PFSK-1 (cell line): ENCODE data around the gene RBFOX1.

Experiments used
- FOXP2 ChIP-seq: optimal IDR thresholded peaks from 2 replicates; pipeline ENCODE3; 2011; ENCODE audit warnings: borderline replicate concordance, control low read depth, inconsistent platforms; ENCODE audit not compliant: insufficient read depth; ENCODE audit errors: extremely low read length, extremely low read depth
- POLR2AphosphoS5 ChIP-seq: IDR thresholded peaks from 2 replicates; pipeline ENCODE4 v1.6.1; 2012; ENCODE audit warnings: low read depth, mild to moderate bottlenecking, control low read depth, low read length, moderate library complexity
- SIN3A ChIP-seq: IDR thresholded peaks from 2 replicates; pipeline ENCODE4 v1.6.1; 2012; ENCODE audit warnings: mild to moderate bottlenecking, low read length, moderate library complexity, borderline replicate concordance; ENCODE audit not compliant: insufficient read depth
- TAF1 ChIP-seq: IDR thresholded peaks from 2 replicates; pipeline ENCODE4 v1.6.1; 2012; ENCODE audit warnings: low read length, control low read depth, borderline replicate concordance; ENCODE audit not compliant: insufficient read depth
- TF ChIP-seq, protein P1 (sequence below), 2 experiments: IDR thresholded peaks; 2 replicates each; pipeline versions ENCODE4 v1.6.1 to v1.8.0; 2011 to 2012; ENCODE audit warnings: low read depth in 2 of 2, low read length in 2 of 2, control low read depth in 1 of 2, inconsistent platforms in 1 of 2, mild to moderate bottlenecking in 1 of 2, moderate library complexity in 1 of 2; ENCODE audit not compliant: insufficient read depth in 1 of 2

Gene RBFOX1

DNA sequence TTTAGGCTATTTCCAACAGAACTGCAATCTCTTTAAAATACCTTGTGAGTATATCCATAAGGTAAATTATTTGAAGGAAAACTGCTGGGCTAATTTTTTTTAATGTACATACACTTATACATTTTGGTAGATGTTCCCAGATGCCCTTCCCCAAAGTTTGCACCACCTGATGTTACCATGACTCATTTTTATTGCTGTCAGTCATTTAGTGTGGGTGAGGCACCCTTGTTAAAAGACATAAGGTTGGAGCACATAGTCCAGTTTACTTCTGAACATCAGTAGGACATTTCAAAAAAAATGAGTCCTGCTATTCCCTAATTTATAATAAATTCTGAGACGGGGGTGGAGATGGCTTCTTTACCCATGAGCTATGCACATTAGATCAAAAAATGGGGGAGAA, 138.6 kb downstream of the RBFOX1 start:
- TF ChIP-seq FOXP2 = no peak
- no peak for TF ChIP-seq SIN3A
- no peak for TF ChIP-seq TAF1
- TF ChIP-seq POLR2AphosphoS5 = no peak
- TF ChIP-seq, protein P1, sequence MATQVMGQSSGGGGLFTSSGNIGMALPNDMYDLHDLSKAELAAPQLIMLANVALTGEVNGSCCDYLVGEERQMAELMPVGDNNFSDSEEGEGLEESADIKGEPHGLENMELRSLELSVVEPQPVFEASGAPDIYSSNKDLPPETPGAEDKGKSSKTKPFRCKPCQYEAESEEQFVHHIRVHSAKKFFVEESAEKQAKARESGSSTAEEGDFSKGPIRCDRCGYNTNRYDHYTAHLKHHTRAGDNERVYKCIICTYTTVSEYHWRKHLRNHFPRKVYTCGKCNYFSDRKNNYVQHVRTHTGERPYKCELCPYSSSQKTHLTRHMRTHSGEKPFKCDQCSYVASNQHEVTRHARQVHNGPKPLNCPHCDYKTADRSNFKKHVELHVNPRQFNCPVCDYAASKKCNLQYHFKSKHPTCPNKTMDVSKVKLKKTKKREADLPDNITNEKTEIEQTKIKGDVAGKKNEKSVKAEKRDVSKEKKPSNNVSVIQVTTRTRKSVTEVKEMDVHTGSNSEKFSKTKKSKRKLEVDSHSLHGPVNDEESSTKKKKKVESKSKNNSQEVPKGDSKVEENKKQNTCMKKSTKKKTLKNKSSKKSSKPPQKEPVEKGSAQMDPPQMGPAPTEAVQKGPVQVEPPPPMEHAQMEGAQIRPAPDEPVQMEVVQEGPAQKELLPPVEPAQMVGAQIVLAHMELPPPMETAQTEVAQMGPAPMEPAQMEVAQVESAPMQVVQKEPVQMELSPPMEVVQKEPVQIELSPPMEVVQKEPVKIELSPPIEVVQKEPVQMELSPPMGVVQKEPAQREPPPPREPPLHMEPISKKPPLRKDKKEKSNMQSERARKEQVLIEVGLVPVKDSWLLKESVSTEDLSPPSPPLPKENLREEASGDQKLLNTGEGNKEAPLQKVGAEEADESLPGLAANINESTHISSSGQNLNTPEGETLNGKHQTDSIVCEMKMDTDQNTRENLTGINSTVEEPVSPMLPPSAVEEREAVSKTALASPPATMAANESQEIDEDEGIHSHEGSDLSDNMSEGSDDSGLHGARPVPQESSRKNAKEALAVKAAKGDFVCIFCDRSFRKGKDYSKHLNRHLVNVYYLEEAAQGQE (IDR thresholded peaks at IDR 0.05; ENCODE audit: insufficient read depth in 1 of 2, low read depth in 2 of 2, low read length in 2 of 2) = no peak

DNA sequence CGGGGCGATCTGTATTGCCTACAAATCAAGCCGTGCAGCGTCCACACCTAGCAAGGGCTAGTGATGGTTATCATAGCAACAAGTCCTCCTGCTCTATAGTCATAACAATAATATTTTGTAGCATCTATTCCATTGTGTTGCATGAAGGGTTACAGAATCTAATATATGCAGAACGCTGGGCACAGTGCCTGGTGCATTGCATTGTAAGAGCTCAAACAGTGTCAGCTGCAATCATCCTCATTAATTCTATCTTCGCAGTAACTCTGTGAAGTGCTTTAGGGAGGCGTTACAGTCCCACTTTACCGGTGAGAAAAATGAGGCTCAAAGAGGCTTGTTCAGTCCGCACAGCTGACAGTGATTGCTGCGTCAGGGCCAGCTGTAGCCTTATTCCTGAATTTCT, 149.4 kb downstream of the RBFOX1 start:
- TF ChIP-seq TAF1 (no peak), FOXP2 (no peak), SIN3A (no peak), POLR2AphosphoS5 (no peak)
- TF ChIP-seq, protein P1 (IDR thresholded peaks at IDR 0.05; ENCODE audit: insufficient read depth in 1 of 2, low read depth in 2 of 2, low read length in 2 of 2) = no peak

DNA sequence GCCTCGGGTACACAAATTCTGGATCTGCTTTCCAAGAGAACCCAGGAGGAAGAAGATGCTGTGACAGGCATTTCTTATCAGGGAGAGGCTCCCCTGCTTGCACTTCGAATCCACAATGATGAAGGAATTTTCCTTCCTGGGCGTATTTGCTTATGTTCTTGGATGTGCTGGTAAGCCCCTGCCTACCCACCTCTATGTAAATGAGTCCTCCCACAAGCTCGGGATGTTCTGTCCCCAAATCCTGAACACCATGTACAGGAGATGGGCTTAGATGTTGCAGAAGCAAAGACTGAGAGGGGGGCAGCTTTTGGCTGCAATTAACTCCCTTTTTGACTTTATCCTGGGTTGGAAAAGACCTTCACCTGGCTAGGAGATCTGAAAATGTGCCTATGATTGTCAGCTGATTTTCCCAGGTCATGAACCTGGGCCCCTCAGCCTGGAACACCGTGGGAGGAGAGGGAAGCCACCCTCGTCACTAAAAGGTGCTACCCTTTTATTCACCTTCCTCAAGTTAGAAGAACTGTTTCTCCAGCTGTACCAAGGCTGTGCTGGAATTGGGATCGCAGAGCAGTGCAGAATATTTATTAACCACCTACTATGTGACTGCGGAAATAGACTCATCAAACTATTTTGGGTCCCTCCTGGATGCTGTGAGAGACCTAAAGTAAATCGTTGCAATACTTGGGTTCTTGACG, 150.1 kb downstream of the RBFOX1 start:
- TF ChIP-seq SIN3A (no peak), POLR2AphosphoS5 (no peak), FOXP2 (no peak), TAF1 (no peak)
- TF ChIP-seq, protein P1 (IDR thresholded peaks at IDR 0.05; ENCODE audit: insufficient read depth in 1 of 2, low read depth in 2 of 2, low read length in 2 of 2) = no peak

DNA sequence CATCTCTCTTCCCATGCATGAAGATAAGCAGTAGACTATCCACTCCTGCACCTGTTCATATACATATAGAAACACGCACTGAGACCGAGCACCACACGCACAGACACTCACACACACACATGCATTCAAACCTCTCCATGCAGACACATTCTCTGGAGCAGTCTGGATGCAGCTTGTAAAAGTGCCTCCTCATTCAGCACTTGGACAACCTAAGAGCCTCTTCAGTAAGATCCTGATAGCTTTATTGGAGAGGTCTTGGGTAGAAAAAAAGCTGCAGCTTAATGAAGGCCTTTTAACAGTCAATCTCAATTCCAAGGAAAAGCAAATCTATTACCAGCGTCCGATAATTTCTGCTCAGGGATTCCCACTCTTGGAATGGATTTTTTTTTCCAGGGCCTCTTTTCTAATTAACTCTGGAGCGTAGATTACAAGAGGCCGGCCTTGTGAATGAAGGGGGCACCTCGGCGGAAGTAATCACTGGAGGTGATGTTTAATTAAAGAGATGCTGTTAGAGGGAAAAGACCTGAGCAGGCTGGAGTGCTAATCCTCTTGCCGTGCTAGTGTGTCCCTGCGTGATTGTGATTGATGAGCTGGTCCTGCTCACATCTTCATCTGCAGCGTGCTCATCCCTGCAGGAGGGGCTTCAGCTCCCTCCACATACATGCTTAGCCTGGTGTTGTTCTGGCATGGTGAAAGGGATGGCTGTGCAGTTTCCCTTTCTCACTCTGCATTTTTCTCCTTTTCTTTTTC, 155.1 kb downstream of the RBFOX1 start:
- no peak for TF ChIP-seq SIN3A
- no peak for TF ChIP-seq TAF1
- no peak for TF ChIP-seq POLR2AphosphoS5
- no peak for TF ChIP-seq FOXP2
- TF ChIP-seq, protein P1 (IDR thresholded peaks at IDR 0.05; ENCODE audit: insufficient read depth in 1 of 2, low read depth in 2 of 2, low read length in 2 of 2) = no peak
